T-helper 1 cell treated with Interleukin-12 subunit alpha and Interleukin-12 subunit beta and Interleukin-4 antibody, amounts not matched to agents 30 ng/mL and 1 ng/mL, for 36 hours (primary cell): Measurements from ENCODE around the gene CCDC88A. TPM values are rescaled to one million over a fixed set of nuclear protein-coding genes. Genes with fewer than 3 reads are reported as not detected.
"Not testable (repeated sequence)": the region's sequence is repeated elsewhere in the genome, so short reads cannot be mapped to it uniquely, and the experiment has no call there.

Source experiments
- intact Hi-C: fragments of 100-400 bp; cut with micrococcal nuclease; formaldehyde crosslinking; loops from one replicate; pipeline ENCODE4 v1.15.1; 2024
- total RNA-seq: library from RNA; stranded (reverse); gene quantifications from 2 replicates; pipeline ENCODE4 v1.2.3, GENCODE V29; 2022

Gene CCDC88A, protein sequence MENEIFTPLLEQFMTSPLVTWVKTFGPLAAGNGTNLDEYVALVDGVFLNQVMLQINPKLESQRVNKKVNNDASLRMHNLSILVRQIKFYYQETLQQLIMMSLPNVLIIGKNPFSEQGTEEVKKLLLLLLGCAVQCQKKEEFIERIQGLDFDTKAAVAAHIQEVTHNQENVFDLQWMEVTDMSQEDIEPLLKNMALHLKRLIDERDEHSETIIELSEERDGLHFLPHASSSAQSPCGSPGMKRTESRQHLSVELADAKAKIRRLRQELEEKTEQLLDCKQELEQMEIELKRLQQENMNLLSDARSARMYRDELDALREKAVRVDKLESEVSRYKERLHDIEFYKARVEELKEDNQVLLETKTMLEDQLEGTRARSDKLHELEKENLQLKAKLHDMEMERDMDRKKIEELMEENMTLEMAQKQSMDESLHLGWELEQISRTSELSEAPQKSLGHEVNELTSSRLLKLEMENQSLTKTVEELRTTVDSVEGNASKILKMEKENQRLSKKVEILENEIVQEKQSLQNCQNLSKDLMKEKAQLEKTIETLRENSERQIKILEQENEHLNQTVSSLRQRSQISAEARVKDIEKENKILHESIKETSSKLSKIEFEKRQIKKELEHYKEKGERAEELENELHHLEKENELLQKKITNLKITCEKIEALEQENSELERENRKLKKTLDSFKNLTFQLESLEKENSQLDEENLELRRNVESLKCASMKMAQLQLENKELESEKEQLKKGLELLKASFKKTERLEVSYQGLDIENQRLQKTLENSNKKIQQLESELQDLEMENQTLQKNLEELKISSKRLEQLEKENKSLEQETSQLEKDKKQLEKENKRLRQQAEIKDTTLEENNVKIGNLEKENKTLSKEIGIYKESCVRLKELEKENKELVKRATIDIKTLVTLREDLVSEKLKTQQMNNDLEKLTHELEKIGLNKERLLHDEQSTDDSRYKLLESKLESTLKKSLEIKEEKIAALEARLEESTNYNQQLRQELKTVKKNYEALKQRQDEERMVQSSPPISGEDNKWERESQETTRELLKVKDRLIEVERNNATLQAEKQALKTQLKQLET (N-terminal part only)
- 6.8 and 7.2 TPM in 2 replicates for total RNA-seq

DNA sequence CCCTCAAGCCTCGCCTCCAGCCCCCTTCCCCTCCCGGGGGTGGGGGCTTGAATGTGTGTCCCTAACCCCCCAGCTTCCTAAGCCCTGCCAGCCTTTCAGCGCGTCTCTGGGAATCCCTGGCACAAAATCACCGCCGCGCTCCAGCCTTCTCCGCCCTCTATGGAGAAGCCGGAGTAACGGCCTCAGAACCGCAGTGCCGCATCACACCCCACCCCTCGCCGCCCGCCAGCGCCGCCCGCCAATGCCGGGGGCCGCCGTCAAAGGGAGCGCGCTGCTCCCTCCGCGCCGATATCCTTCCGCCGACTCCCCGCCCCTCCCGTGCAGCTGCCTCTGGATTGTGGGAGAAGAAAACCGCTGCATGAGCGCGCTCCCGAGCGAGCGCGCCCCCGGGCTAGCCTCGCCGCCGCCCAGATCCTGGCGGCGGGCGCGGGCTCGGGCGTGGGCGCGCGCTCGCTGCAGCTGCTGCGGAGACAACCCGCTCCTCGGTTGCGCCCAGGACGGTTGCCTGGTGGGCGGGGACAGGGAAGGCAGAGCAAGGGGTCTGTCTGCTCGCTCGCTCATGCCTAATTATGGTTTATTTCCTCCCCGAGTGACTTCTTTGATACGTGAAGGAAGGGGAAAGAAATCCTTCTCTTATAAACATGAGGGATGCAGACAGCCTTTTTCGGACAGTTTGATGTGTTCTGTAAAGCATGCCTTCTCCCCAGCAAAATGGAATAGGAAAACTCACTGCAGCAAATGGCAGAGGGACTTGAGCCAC is at the start of gene CCDC88A:
CCDC88A (minus strand) TSS at position 178 of the 760 bp plus-strand sequence. CDS start 777 bp downstream, outside the sequence.
- intact Hi-C loops, result loop anchor here (1.0 to 10.0 kb wide), 13 partner anchors 12 to 1635 kb away; partner anchors contain the start of genes ASB3, CFAP36, CLHC1 and EML6

DNA sequence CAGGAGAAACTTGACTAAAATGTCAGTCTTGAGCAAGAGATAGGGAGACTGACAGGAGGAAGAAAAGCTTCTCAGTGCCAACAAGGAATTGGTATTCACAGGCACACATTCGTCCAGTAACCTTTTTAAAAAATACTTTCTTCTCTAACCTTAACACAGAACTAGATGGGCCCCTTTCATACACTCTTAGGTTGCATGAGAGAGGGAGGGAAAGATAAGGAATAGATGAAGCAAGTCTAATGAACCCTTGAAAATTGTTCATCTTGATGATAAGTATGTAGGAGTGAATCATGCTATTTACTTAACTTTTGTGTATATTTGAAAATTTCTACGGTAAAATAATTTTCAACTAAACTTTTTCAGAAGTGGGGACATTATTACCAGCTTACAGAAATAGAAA is 42.0 kb upstream of the CCDC88A start:
- intact Hi-C loops, result no loop called here

DNA sequence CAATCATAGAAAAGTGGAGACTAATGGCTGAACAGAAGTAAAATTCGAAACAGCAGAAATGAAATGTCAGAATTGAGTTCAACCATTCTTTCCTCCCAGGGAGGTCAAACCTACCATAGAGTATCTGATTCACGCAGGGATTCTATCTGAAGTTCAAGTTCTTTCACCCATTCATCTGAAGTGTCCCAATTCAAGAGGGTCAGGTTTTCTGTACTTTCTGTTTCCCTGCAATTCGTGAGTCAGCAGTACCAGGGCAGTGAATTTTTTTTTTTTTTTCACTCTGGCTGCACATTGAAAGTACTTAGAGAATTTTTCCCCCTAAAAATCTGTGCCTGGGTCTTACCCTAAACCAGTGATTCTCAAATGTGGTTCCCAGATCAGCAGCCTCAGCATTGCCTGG is 40.9 kb upstream of the CCDC88A start:
- intact Hi-C loops, result no loop called here

DNA sequence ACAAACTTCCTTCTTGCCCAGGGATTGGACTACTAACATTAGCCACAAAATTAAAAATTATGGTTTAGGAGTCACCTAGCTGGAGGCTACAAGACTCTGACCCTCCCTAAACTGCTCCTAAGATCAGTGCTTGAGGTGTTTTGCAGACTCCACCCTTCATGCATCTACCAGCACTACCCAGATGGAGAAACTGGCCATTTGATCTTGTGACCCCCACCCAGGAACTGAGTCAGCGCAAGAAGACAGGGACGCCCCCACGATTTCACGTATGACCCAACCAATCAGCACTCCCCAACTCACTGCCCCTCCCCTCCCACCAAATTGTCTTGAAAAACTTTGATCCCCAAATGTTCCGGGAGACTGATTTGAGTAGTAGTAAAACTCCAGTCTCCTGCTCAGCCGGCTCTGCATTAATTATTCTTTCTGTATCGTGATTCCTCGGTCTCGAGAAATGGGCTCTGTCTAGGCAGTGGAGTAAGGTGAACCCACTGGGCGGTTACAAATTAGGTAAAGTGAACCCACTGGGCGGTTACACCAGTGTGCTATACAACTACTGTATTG is 40.1 kb upstream of the CCDC88A start:
- intact Hi-C loops, result no loop called here

DNA sequence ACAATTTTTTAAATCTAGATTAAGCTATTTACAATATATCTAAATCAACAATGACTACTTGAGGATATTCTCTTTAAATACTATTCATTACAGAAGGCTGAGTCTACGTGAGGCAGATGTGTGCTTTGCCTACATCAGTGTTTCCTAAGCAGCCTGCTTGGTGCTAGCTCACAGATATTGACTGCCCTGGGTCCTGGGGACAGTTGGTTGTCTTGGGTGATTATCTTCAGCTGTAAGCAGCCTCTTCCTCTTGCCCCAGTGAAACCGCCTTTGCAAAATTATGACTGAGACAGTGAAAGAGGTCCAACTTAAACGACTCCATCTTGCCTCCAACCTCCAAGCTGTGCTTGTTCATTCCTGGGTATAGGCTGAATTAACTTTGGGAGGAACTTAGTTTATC is 39.6 kb upstream of the CCDC88A start:
- intact Hi-C loops, result no loop called here

DNA sequence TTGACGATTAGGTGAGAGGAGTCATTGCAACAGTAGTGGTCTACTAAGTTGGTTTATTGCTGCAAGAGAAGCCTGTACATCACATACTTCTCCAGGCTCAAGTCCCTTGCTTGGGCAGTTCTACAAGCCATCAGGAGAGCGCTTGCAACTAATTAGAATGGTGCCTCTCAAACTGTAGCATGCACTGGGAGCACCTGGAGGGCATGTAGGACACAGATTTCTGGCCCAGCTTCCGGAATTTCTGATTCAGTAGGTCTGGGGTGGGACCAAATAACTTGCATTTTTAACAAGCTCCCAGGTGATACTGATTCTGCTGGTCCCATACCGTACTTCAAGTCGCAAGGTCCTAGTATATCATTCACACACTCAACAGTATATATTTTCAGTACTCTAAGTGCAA is 34.5 kb upstream of the CCDC88A start:
- intact Hi-C loops, result no loop called here

DNA sequence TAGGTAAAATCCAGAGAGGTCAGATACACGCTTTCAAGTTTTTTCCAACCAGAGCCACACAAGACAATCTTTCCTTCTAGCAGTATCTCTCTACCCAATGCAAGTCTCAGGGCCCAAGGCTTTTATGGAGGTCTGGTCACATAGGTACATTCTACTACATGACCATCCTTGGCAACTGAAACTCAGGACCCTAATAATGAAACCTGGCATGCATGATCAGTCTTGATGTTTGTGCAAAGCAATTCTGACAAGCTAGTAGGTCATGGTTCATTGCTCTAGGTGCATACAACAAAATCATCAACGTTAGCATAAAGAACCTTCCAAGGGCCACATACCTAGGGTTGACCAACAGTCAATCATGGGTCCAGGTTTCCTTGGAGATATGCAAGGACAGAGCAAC is 33.2 kb upstream of the CCDC88A start:
- intact Hi-C loops, result no loop called here

DNA sequence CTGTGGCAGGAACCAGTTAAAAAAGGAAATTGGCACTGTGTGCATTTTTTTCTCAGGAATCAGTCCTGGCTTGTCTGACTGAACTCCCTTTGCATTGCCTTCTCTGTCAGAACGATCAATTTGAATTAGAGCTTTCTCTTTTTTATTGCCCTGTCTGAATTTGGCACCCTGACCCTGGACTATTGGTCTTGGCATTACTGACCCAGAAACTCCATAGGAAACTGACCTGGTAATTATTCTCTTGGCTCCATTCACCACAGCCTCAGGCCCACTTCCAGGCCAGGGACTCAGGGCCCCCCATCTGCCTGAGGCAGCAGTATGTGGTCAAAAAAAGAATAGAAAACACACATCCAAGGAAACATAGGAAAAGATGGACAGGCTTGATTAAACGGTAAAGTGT is 32.0 kb upstream of the CCDC88A start:
- intact Hi-C loops, result no loop called here

DNA sequence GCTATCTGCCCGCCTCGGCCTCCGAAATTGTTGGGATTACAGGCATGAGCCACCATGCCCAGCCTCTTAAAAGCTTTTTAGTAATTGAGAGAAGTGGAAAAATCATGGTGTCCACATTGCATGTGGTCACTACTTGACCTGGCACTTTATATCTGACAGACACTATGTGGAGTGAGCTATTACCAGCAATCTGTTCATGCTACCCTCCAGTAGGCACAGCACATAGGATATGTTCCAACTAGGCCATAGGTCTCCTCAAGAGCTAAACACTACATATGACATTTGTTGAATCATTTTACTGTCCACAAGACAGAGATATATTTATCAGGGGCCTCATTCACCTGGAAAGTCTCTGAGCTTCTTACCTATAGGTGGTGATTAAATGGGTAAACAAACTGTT is 30.4 kb upstream of the CCDC88A start:
- intact Hi-C loops, result not testable (repeated sequence)

DNA sequence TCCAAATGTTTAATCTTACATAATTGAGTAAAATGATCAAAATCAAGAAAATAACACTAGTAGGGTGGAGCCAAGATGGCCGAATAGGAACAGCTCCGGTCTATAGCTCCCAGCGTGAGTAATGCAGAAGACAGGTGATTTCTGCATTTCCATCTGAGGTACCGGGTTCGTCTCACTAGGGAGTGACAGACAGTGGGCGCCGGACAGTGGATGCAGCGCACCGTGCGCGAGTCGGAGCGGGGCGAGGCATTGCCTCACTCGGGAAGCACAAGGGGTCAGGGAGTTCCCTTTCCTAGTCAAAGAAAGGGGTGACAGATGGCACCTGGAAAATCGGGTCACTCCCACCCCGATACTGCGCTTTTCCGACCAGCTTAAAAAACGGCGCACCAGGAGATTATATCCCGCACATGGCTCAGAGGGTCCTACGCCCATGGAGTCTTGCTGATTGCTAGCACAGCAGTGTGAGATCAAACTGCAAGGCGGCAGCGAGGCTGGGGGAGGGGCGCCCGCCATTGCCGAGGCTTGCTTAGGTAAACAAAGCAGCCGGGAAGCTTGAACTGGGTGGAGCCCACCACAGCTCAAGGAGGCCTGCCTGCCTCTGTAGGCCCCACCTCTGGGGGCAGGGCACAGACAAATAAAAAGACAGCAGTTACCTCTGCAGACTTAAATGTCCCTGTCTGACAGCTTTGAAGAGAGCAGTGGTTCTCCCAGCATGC is 22.5 kb upstream of the CCDC88A start:
- intact Hi-C loops, result not testable (repeated sequence)

DNA sequence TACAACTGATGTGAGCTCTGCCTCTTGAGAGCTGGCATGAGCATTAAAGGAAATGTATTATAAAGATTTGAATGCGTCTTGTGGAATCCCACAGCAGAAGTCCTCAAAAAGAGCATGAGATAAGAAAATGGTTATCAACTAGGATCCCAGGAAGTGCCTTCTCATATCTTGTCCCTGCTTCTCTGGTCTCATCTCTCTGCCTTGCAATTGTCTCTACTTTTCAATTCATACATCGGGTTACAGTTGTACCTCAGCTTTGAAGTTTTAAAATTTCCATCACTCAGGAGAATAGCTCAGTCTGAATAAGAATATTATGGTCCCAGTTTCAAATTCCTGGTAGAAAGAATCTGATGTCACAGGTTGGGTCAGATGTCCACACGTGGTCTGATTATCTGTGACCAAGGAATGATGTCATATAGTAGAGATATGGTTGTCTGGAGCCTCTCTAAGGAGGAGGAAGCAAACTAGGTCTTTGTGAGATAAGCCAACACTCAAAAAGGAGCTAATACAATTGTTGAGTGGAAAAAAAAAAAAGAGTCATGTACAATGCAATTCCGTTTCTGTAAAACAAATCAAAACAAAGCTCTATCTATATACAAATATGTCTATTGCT is 21.7 kb upstream of the CCDC88A start:
- intact Hi-C loops, result no loop called here

DNA sequence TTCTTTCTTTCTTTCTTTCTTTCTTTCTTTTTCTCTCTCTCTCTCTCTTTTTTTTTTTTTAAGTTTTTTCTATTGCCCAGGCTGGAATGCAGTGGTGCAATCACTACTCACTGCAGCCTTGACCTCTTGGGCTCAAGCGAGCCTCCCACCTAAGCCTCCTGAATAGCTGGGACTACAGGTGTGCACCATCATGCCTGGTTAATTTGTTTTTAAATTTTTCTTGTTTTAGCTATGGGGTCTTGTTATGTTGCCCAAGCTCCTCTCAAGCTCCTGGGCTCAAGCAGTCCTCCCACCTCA is 19.4 kb upstream of the CCDC88A start:
- intact Hi-C loops, result no loop called here

DNA sequence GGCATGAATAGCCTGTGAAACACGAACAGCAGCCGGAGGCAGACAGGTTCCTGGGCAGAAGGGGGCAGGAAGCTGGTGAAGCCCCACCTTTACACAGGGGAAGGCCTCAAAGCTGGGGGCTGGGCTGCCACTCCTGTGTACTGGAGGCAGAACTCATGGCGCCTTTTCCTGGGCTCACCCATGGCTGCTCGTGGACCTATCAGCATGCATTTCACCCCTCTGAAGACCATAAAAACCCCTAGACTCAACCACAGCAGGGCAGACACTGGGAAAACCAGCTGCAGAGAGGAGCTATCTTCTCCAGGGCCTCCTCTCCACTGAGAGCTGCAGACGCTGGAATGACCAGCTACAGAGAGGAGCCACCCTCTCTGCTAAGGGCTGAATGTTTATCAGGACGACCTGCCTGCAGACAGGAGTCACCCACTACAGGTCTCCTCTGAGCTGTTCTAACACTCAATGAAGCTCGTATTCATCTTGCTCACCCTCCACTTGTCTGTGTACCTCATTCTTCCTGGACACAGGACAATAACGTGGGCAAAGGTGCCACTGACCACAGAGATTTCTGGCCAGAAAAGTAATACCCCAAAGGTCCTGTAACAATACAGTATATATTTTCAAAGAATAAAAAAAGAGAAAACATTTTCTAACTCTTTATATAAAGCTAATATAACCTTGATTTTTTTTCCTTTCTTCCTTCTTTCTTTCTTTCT is 18.9 kb upstream of the CCDC88A start:
- intact Hi-C loops, result no loop called here

DNA sequence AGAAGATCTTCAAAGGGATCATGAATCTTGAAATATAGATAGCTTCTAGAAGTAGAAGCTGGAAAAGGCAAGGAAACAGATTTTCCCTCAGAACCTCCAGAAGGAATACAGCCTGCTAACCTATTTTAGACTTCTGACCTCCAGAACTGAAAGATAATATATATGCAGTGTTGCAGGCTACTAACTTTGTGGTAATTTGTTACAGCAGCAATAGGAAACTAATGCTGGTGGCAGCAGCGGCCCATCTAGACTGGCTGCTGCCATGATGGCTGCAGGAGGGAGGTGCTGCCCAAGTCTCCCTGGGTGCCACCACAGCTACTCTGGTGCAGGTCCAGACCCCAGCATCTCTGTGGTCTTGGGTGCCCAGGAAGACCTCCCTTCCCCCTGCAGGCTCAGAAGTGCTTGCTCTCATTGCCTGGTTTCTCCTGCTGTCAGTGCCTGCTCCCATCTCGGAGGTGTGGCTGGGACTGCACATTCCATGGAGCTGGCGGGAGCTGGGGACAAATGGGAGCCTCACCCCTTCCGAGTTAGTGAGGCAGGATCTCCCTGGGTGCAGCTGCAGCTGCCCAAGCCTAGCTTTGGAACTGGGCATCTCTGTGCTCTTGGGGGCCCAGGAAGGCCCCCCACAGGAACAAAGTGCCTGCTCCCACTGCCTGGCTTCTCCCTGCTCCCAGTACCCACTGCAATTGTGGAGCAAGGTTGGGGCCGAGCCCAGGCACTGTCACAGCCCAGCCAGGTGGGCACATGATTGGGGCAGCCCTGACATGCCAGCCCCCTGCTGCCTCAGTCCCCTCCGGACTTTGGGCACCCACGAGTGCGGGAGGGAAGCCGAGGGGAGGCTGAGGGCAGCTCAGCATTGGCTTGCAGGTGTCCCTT is 18.1 kb upstream of the CCDC88A start:
- intact Hi-C loops, result no loop called here

DNA sequence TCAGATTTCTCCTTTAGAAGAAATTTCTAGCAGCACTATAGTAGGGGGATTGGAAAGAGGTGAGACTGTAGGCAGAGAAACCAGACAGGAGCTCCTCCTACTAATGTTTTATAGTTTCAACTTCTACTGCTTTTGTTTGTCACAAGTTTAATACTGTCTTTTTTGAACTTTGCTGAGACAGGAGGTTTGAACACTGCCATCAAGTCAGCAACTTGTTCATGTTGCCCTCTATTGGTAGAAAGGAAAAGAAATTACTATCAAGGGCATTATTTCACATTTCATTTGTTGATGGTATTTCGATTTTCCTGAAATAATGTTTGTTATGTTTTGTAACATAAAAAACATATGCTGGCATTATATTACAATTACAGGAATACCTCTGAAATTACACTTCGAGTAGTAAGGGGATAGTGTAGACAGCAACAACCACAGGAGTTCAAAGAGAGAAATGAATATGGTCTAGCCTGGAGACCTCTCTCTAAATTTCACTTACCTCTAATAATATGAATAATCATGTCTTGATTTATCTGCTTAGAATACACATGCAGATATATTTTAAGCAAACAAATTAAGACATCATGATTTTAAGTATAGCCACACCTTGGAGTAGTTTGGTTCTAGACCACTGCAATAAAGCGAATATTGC is 12.4 kb upstream of the CCDC88A start:
- intact Hi-C loops, result loop anchor here (1.0 kb wide), 4 partner anchors 12 to 534 kb away; partner anchors contain the start of gene MTIF2

DNA sequence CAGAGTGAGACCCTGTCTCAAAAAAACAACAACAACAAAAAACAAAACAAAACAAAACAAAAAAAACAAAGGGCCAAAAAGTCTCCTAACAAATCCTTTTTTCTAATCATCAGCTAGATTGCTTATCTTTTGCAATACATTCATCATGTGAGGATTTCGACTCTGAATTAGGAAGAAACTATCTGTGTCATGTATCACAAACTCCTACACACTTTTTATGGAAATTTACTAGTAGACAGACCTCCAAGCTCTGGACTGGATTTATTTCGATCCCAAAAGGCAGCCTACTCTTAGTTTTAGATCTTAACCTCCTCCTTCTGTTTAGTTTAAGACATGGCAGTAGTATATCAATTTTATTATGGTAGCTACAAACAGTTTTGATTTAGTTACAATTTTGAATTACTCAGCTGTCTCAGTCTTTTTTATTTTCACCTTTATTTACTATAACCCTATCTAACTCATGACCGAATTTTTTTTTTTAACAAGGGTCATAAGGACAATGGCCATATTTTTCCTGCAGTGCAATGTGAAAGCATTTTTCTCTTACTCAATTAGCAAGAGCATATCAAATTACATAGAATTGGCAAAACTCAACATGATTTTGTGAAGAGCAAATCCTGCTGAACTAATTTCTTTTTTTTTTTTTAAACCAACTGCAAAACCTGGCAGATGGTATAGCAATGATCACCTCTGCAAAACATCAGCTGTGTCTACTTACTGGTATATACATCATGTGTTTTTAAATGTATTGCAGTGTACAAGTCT is 10.7 kb upstream of the CCDC88A start:
- intact Hi-C loops, result no loop called here

DNA sequence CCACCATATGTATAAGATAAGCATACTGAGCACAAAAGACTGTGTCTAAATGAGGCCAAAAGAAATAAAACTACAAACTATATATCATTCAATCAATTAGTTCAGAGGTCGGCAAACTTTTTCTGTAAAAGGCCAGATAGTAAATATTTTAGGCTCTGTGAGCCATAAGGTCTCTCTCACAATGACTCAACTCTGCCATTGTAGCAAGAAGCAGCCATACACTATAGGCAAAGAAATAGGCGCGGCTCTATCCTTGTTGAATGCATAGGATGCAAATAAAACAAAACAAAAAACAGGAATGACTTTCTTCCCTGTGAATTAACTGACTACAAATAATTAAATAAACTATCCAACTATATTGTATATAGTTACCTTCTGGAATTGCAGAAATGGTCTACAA is 8.6 kb upstream of the CCDC88A start:
- intact Hi-C loops, result loop anchor here (10.0 kb wide), 1 partner anchor 1643 kb away; the partner anchor contains the start of genes ASB3 and ERLEC1
